Measurements from ENCODE around the gene E2F4.

The E2F4 gene

GRCh38 chr16:67191411-67191994 lies 452 bp upstream of the E2F4 start:
- Histone ChIP-seq H3K27me3 (replicated peaks; ENCODE audit: insufficient read depth, low read length) (peaks cover 5% of the 10 kb centered on the region; the same call in 1 of the 2 replicates), H4K20me1 (ENCODE audit: insufficient read depth, low read length) (no peaks in the 10 kb centered on the region), H3K4me3 (ENCODE audit: low read length) (peak overlapping the region; percentile 40; the same call in 1 of the 2 replicates), H3K4me1 (ENCODE audit: low read length) (peaks cover 9% of the 10 kb centered on the region; the same call in 1 of the 2 replicates), H3F3A (ENCODE audit: insufficient read depth, low read length) (no peaks in the 10 kb centered on the region), H3K9ac (ENCODE audit: low read length) (no peak overlapping the region; the same call in 1 of the 2 replicates), H3K4me2 (ENCODE audit: low read depth, low read length) (peak overlapping the region; percentile 45), H3K36me3 (replicated peaks; ENCODE audit: insufficient read depth, low read length) (peaks cover 10% of the 10 kb centered on the region; the same call in 1 of the 2 replicates), H3K27ac (ENCODE audit: low read length) (no peak overlapping the region), H3K9me2 (replicated peaks; ENCODE audit: insufficient read depth, low read length) (no peaks in the 10 kb centered on the region), H2AFZ (ENCODE audit: low read length) (peak overlapping the region; percentile 54), H3K79me2 (ENCODE audit: low read length) (peaks cover 42% of the 10 kb centered on the region), H3K9me3 (replicated peaks; ENCODE audit: insufficient read depth, low read length) (no peaks in the 10 kb centered on the region)
- DNase-seq: no peak
- no peak for TF ChIP-seq EZH2 (optimal IDR thresholded peaks at IDR 0.05; ENCODE audit: low read depth, low read length)
- TF ChIP-seq, protein P1, sequence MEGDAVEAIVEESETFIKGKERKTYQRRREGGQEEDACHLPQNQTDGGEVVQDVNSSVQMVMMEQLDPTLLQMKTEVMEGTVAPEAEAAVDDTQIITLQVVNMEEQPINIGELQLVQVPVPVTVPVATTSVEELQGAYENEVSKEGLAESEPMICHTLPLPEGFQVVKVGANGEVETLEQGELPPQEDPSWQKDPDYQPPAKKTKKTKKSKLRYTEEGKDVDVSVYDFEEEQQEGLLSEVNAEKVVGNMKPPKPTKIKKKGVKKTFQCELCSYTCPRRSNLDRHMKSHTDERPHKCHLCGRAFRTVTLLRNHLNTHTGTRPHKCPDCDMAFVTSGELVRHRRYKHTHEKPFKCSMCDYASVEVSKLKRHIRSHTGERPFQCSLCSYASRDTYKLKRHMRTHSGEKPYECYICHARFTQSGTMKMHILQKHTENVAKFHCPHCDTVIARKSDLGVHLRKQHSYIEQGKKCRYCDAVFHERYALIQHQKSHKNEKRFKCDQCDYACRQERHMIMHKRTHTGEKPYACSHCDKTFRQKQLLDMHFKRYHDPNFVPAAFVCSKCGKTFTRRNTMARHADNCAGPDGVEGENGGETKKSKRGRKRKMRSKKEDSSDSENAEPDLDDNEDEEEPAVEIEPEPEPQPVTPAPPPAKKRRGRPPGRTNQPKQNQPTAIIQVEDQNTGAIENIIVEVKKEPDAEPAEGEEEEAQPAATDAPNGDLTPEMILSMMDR (IDR thresholded peaks at IDR 0.05; ENCODE audit: low read length): no peak
- no peak for TF ChIP-seq EZH2phosphoT487 (IDR thresholded peaks at IDR 0.05; ENCODE audit: low read length)

- Histone ChIP-seq H3K4me2 (ENCODE audit: low read depth, low read length) (peak overlapping the region; percentile 97), H3K4me1 (ENCODE audit: low read length) (peaks cover 9% of the 10 kb centered on the region; the same call in 1 of the 2 replicates), H4K20me1 (ENCODE audit: insufficient read depth, low read length) (no peaks in the 10 kb centered on the region), H3K9me2 (replicated peaks; ENCODE audit: insufficient read depth, low read length) (no peaks in the 10 kb centered on the region), H3K36me3 (replicated peaks; ENCODE audit: insufficient read depth, low read length) (peaks cover 16% of the 10 kb centered on the region; the same call in 1 of the 2 replicates), H2AFZ (ENCODE audit: low read length) (no peak overlapping the region), H3K9me3 (replicated peaks; ENCODE audit: insufficient read depth, low read length) (no peaks in the 10 kb centered on the region), H3K27ac (ENCODE audit: low read length) (peak overlapping the region; percentile 23; the same call in 1 of the 2 replicates), H3F3A (ENCODE audit: insufficient read depth, low read length) (no peaks in the 10 kb centered on the region), H3K79me2 (ENCODE audit: low read length) (peaks cover 48% of the 10 kb centered on the region), H3K4me3 (ENCODE audit: low read length) (peak overlapping the region; percentile 99), H3K9ac (ENCODE audit: low read length) (peak overlapping the region; percentile 94), H3K27me3 (replicated peaks; ENCODE audit: insufficient read depth, low read length) (no peaks in the 10 kb centered on the region)
- DNase-seq: no peak
- TF ChIP-seq EZH2phosphoT487 (IDR thresholded peaks at IDR 0.05; ENCODE audit: low read length) (no peak), EZH2 (optimal IDR thresholded peaks at IDR 0.05; ENCODE audit: low read depth, low read length) (no peak)
- TF ChIP-seq, protein P1 (IDR thresholded peaks at IDR 0.05; ENCODE audit: low read length): no peak
These were observed 916 bp downstream of the E2F4 start for GRCh38 chr16:67192781-67193361.

DNA sequence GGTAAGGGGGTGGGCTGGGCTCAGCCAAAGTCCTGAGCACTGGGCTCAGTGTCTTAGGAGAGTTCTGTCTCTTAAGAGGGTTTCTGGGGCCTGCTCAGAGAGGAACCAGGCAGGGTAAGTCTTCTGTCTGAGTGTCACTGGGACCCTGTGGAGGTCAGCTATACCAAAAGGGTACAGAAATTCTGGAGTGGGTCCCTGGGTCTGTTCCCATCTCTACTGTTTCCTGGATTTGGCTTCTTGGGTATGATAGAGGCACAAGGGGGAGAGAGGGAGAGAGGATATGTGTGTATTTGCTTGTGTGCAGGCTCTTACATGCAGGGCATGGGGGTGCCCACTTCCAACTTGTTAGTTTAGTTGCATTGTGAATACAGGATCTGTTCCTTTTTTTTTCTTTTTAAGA lies 1.6 kb downstream of the E2F4 start:
- no peak overlapping the region for H3K27ac ChIP-seq (ENCODE audit: low read length)
- no peaks in the 10 kb centered on the region for H3K9me3 ChIP-seq (replicated peaks; ENCODE audit: insufficient read depth, low read length)
- H3F3A ChIP-seq (ENCODE audit: insufficient read depth, low read length): no peaks in the 10 kb centered on the region
- H3K4me1 ChIP-seq (ENCODE audit: low read length): peaks cover 9% of the 10 kb centered on the region; the same call in 1 of the 2 replicates
- H3K27me3 ChIP-seq (replicated peaks; ENCODE audit: insufficient read depth, low read length): no peaks in the 10 kb centered on the region
- peaks cover 16% of the 10 kb centered on the region; the same call in 1 of the 2 replicates for H3K36me3 ChIP-seq (replicated peaks; ENCODE audit: insufficient read depth, low read length)
- peak overlapping the region; percentile 97; the same call in 1 of the 2 replicates for H3K4me2 ChIP-seq (ENCODE audit: low read depth, low read length)
- TF ChIP-seq, protein P1 (IDR thresholded peaks at IDR 0.05; ENCODE audit: low read length): no peak
- TF ChIP-seq EZH2 (optimal IDR thresholded peaks at IDR 0.05; ENCODE audit: low read depth, low read length): no peak
- TF ChIP-seq EZH2phosphoT487 (IDR thresholded peaks at IDR 0.05; ENCODE audit: low read length): no peak
- peak overlapping the region; percentile 99; the same call in 1 of the 2 replicates for H3K4me3 ChIP-seq (ENCODE audit: low read length)
- no peaks in the 10 kb centered on the region for H3K9me2 ChIP-seq (replicated peaks; ENCODE audit: insufficient read depth, low read length)
- H3K9ac ChIP-seq (ENCODE audit: low read length): peak overlapping the region; percentile 94; the same call in 1 of the 2 replicates
- DNase-seq: no peak
- peaks cover 48% of the 10 kb centered on the region for H3K79me2 ChIP-seq (ENCODE audit: low read length)
- H2AFZ ChIP-seq (ENCODE audit: low read length): no peak overlapping the region
- H4K20me1 ChIP-seq (ENCODE audit: insufficient read depth, low read length): no peaks in the 10 kb centered on the region

Measured in MM.1S (cell line).